Gastroesophageal sphincter (tissue), 4 donors: ENCODE results near the gene CCDC197. TPM values are rescaled to one million over a fixed set of nuclear protein-coding genes. Genes with fewer than 3 reads are reported as not detected.

Experiments used
- ATAC-seq: fragments of 150-250 bp; one replicate; pipeline ENCODE4 v1.9.1; 2016; ENCODE audit warnings: mild to moderate bottlenecking, moderate library complexity
- H3K27ac ChIP-seq, 4 donors: fragments of 200-600 bp; sonication (generic) in 3 of 4; 1 replicate in 3 of 4; 2 replicates in 1 of 4; pipeline ENCODE4 v1.5.1; 2016 to 2019
- H3K27me3 ChIP-seq: fragments of 200-600 bp; sonication (generic); one replicate; pipeline ENCODE4 v1.5.1; 2019
- H3K36me3 ChIP-seq, 2 donors: fragments of 200-600 bp; sonication (generic); one replicate each; pipeline ENCODE4 v1.5.1; 2019; ENCODE audit warnings: control low read depth in 1 of 2
- H3K4me1 ChIP-seq, 3 donors: fragments of 200-600 bp; sonication (generic); 1 replicate in 2 of 3; 2 replicates in 1 of 3; pipeline ENCODE4 v1.5.1; 2016 to 2019; ENCODE audit warnings: control low read depth in 2 of 3
- H3K4me3 ChIP-seq, 2 donors: fragments of 200-600 bp; sonication (generic); one replicate each; pipeline ENCODE4 v1.5.1; 2019; ENCODE audit warnings: mild to moderate bottlenecking in 1 of 2, moderate library complexity in 1 of 2
- H3K9me3 ChIP-seq, 3 donors: fragments of 200-600 bp; sonication (generic); one replicate each; pipeline ENCODE4 v1.5.1; 2017 to 2019; ENCODE audit warnings: control low read depth in 2 of 3
- EP300 ChIP-seq: sonication (generic); formaldehyde crosslinking; IDR thresholded peaks from one replicate; pipeline ENCODE4 v1.6.1; 2017; ENCODE audit warnings: antibody characterized with exemption, mild to moderate bottlenecking
- POLR2A ChIP-seq, 2 donors: fragments of 450-650 bp; IDR thresholded peaks; one replicate each; pipeline ENCODE4 v1.6.1; 2017; ENCODE audit warnings: antibody characterized with exemption in 2 of 2, mild to moderate bottlenecking in 2 of 2, moderate library complexity in 1 of 2
- POLR2AphosphoS5 ChIP-seq: sonication (generic); formaldehyde crosslinking; IDR thresholded peaks from one replicate; pipeline ENCODE4 v1.6.1; 2017; ENCODE audit warnings: antibody characterized with exemption
- WGBS, 2 donors: methylation state at CpG; one replicate each; pipeline ENCODE4 v1.1.5; 2018; ENCODE audit warnings: low coverage in 1 of 2; 5-methylcytosine and 5-hydroxymethylcytosine counted together
- total RNA-seq, 4 donors: library from RNA; depleted of rRNA; stranded (reverse); fragments of >200 nt; gene quantifications; one replicate each; pipeline ENCODE4 v1.1.0, GENCODE V29; 2016
- TF ChIP-seq, protein P1 (sequence below), 4 experiments: fragments of 200-600 bp in 2 of 4; fragments of 450-650 bp in 2 of 4; sonication (generic) in 1 of 4; IDR thresholded peaks; one replicate each; pipeline ENCODE4 v1.5.1; 2017 to 2019; ENCODE audit warnings: antibody characterized with exemption in 4 of 4, mild to moderate bottlenecking in 2 of 4, moderate library complexity in 2 of 4

The CCDC197 gene
- total RNA-seq, 4 donors from 2014 or later: not detected

DNA sequence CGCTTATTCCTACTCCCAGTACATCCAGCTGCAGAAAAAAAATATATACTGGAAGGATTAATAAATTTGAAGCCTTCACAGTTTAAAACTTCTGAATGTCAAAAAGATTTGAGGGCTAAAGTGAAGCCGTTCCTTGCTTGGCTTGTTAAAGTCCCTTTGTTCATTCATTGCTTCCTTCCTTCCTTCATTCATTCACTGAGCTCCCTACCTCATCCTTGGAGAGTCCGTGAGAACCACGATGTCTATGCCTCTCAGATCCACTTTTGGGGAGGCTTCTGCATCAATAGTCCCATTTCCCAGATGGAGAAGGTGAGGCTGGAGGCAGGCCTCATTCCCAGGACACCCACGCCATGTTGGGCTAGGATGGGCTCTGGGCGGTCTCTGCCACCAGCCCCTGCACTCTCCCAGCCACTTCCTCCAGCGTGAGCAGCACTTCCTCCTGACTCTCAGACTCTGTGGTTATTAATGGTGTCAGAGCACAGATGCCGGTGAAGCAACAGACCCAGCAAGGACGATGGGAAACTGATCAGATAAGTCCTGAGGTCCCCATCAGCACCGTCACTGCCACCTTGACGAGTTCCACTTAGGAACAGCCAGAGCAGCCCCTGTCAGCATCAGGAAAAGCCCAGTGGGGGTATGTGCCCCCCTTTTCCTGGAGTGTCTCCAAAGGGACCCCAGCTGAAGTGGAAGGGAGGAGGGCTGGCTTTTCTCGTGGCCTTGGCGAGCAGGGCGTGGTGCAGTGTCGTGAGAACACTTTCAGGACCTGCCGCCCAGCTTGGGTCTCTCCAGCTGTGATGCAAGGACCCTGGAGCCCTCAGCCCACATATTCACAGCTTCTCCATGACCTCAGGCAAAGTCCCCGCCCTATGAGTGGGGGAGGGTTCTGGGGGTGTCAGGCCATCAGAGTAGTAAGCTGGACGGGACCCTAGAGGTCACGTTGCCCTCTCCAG, 41.9 kb upstream of the CCDC197 start:
- no peaks in the 10 kb centered on the region for H3K9me3 ChIP-seq
- ATAC-seq: no peak
- peaks cover 0 to 11% of the 10 kb centered on the region in 2 donors for H3K36me3 ChIP-seq
- TF ChIP-seq POLR2A (IDR thresholded peaks at IDR 0.05): no peak
- WGBS, 2 donors: 65 to 69% methylated on average over 8 to 10 of the region's 19 CpGs
- H3K27ac ChIP-seq: peak overlapping the region; percentile 3 to 84 (median 80)
- H3K27me3 ChIP-seq: no peaks in the 10 kb centered on the region
- peaks cover 11 to 91% (median 31%) of the 10 kb centered on the region in 3 donors for H3K4me1 ChIP-seq
- H3K4me3 ChIP-seq: no peak overlapping the region

DNA sequence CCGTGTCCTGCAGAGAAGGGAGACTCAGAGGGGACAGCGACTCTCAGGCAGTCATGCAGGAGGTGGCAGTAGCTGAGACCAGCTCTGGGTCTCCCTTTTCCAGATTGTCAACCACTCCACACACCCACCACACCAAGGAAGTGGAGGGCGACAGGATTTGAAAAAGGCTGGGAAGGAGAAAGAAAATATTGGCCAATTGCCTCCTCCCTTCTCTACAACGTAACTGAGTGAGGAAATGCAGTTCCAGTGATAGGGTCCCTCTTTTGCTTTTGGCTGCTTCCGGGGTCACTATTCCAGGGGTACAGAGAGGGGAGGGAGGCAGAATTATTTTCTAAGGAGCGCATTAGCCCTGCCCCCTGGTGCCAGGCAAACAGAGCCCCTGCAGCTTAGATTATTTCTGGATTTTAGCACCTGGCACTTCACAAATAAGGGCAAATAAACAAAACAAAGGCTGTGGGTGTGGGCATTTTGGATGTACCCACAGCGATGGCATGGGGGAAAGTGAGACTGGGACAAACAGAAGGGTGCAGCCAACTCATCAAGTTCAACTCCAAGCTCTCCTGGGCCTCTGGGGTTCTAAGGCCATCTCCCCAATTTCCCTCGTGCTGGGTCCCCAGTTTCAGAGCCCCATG, 41.1 kb upstream of the CCDC197 start:
- Histone ChIP-seq H3K27ac (peak overlapping the region; percentile 3 to 84 (median 80)), H3K36me3 (peaks cover 0 to 3% of the 10 kb centered on the region in 2 donors), H3K4me1 (peaks cover 11 to 98% (median 31%) of the 10 kb centered on the region in 3 donors), H3K4me3 (no peak overlapping the region), H3K27me3 (no peaks in the 10 kb centered on the region), H3K9me3 (no peaks in the 10 kb centered on the region)
- ATAC-seq: no peak
- WGBS, 2 donors: 43% methylated on average over 6 of the region's 8 CpGs; no CpG with 5 or more reads in 1 of the 2 donors
- TF ChIP-seq EP300 (no peak), POLR2A (IDR thresholded peaks at IDR 0.05) (no peak), POLR2AphosphoS5 (no peak)
- TF ChIP-seq, protein P1, sequence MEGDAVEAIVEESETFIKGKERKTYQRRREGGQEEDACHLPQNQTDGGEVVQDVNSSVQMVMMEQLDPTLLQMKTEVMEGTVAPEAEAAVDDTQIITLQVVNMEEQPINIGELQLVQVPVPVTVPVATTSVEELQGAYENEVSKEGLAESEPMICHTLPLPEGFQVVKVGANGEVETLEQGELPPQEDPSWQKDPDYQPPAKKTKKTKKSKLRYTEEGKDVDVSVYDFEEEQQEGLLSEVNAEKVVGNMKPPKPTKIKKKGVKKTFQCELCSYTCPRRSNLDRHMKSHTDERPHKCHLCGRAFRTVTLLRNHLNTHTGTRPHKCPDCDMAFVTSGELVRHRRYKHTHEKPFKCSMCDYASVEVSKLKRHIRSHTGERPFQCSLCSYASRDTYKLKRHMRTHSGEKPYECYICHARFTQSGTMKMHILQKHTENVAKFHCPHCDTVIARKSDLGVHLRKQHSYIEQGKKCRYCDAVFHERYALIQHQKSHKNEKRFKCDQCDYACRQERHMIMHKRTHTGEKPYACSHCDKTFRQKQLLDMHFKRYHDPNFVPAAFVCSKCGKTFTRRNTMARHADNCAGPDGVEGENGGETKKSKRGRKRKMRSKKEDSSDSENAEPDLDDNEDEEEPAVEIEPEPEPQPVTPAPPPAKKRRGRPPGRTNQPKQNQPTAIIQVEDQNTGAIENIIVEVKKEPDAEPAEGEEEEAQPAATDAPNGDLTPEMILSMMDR (IDR thresholded peaks at IDR 0.05): no peak

DNA sequence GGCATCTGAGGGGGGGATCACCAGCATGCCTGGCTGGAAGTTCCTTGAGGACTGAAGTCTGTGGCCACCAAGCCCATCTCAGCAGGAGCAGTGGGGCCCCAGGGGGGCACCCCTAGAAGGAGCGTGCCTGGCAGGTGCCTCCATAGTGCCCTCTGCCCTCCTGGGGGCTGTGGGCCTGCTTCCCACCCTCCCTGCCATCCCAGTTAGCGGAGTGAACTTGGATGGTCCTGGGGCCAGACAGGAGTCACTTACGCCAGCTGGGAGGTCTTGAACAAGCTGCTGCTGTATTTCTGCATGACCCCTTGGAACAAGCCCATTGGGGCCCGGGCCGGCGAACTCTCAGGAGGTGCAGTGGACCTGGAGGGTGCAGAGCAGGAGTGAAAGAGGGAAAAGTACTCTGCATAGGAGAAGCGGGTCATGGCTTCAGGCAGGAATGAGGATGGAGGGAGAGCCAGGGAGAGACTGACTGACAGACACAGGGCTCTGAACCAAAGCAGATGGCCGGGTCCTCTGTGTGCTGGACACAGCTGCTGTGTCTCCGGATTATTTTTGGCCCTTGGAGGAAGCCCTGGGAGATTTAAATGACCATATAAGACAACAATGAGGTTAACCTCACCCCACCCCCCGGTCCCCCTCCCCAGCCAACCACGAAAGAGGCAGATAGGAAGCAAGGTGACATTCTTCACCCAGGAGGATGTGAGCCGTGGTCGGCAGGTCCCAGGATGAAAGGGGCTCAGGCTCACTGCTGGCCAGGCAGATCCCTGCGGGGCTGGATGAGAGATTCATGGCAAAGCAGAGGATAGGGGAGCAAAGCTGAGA, 40.4 kb upstream of the CCDC197 start:
- Histone ChIP-seq H3K36me3 (no peaks in the 10 kb centered on the region), H3K9me3 (no peaks in the 10 kb centered on the region), H3K4me3 (no peak overlapping the region), H3K27ac (peak overlapping the region; percentile 76 to 84 (median 80)), H3K4me1 (peaks cover 11 to 94% (median 31%) of the 10 kb centered on the region in 3 donors), H3K27me3 (no peaks in the 10 kb centered on the region)
- 0 to 31% methylated on average over 2 to 5 of the region's 14 CpGs for WGBS, 2 donors
- TF ChIP-seq, protein P1 (IDR thresholded peaks at IDR 0.05): no peak
- TF ChIP-seq POLR2A (IDR thresholded peaks at IDR 0.05) (no peak), POLR2AphosphoS5 (no peak), EP300 (no peak)
- ATAC-seq: peak; percentile 39

DNA sequence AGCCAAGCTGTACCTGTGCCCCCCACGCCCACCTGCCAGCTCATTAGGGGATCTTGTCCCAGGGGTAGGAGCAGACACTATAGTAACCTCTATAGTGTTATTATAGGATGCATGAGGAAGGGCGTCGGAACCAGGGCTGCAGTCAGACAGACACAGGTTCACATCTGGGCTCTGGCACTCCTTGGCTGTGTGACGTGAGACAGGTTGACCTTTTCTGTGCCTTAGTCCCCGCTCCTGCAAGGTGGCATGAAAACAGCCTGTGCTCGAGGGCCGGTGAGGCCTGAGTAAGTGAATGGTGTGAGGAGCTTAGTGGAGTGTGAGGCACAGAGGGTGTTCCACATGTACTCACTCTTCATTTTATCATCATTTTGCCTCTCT, 39.8 kb upstream of the CCDC197 start:
- Histone ChIP-seq H3K36me3 (no peaks in the 10 kb centered on the region), H3K9me3 (no peaks in the 10 kb centered on the region), H3K27ac (peak overlapping the region; percentile 76 to 84 (median 80)), H3K27me3 (no peaks in the 10 kb centered on the region), H3K4me1 (peaks cover 11 to 88% (median 31%) of the 10 kb centered on the region in 3 donors), H3K4me3 (no peak overlapping the region)
- WGBS, 2 donors: 41 to 59% methylated on average over 3 to 6 of the region's 7 CpGs
- TF ChIP-seq, protein P1 (IDR thresholded peaks at IDR 0.05): no peak
- TF ChIP-seq POLR2A (IDR thresholded peaks at IDR 0.05): no peak
- no peak for ATAC-seq
